ENCODE measurements around the gene TBC1D32.

- TF ChIP-seq POLR2A (IDR thresholded peaks at IDR 0.05; ENCODE audit: low read length) (no peak), GATA1 (IDR thresholded peaks at IDR 0.05; ENCODE audit: low read depth, low read length) (no peak)
These were observed 243.8 kb downstream of the TBC1D32 start for GRCh38 chr6:121090492-121090891.
